SK-N-SH (cell line): ENCODE measurements around the gene TFEB. TPM values are rescaled to one million over a fixed set of nuclear protein-coding genes. Genes with fewer than 3 reads are reported as not detected.

Experiments
- CTCF ChIA-PET: fragments of 300-600, 350-600 bp; formaldehyde crosslinking; extraction: SDS; loops from one replicate; lab custom pipeline; 2021; lab: Yijun Ruan, JAX
- POLR2A ChIA-PET: fragments of 350-600 bp; sonication (Branson Sonifier 250); formaldehyde crosslinking; extraction: SDS; loops from one replicate; lab custom pipeline; 2020; ENCODE audit warnings: antibody characterized with exemption, inconsistent platforms; lab: Yijun Ruan, JAX
- DNase-seq: peaks from one replicate; pipeline ENCODE4 v3.0.0; 2012
- H2AFZ ChIP-seq: fragments of 200-600 bp; sonication (generic); 2 replicates; pipeline ENCODE4 v1.8.1; 2016; ENCODE audit warnings: antibody characterized with exemption, mild to moderate bottlenecking, low read depth
- H3F3A ChIP-seq: fragments of 200-600 bp; sonication (generic); replicated peaks from 2 replicates; pipeline ENCODE3; 2016; ENCODE audit warnings: antibody characterized with exemption, mild to moderate bottlenecking; ENCODE audit not compliant: insufficient read depth
- H3K27ac ChIP-seq, 2 experiments: fragments of 200-500 bp in 1 of 2; fragments of 200-600 bp in 1 of 2; sonication (Bioruptor generic) in 1 of 2; sonication (generic), shearing (Covaris generic) in 1 of 2; 2 replicates each; pipeline versions ENCODE4 v1.5.1 to v1.6.1; 2014 to 2016; ENCODE audit warnings: low read depth in 2 of 2, inconsistent platforms in 1 of 2, low read length in 1 of 2, mild to moderate bottlenecking in 1 of 2, mixed read lengths in 1 of 2
- H3K27me3 ChIP-seq: fragments of 200-600 bp; sonication (generic), shearing (Covaris generic); 2 replicates; pipeline ENCODE4 v1.6.1; 2016; ENCODE audit warnings: mixed run types; ENCODE audit not compliant: insufficient read depth
- H3K36me3 ChIP-seq, 2 experiments: fragments of 200-500 bp in 1 of 2; fragments of 200-600 bp in 1 of 2; sonication (Bioruptor generic) in 1 of 2; sonication (generic) in 1 of 2; replicated peaks in 1 of 2; 2 replicates each; pipeline versions ENCODE3 to v1.5.1; 2014 to 2016; ENCODE audit warnings: low read length in 1 of 2, mild to moderate bottlenecking in 1 of 2; ENCODE audit not compliant: insufficient read depth in 2 of 2, control insufficient read depth in 1 of 2
- H3K4me1 ChIP-seq, 2 experiments: fragments of 200-500 bp in 1 of 2; fragments of 200-600 bp in 1 of 2; sonication (Bioruptor generic) in 1 of 2; sonication (generic), shearing (Covaris generic) in 1 of 2; 2 replicates each; pipeline versions ENCODE4 v1.5.1 to v1.6.1; 2014 to 2016; ENCODE audit warnings: low read depth in 1 of 2, low read length in 1 of 2, mixed run types in 1 of 2; ENCODE audit not compliant: insufficient read depth in 2 of 2, control insufficient read depth in 1 of 2
- H3K4me2 ChIP-seq: fragments of 200-600 bp; sonication (generic), shearing (Covaris generic); 2 replicates; pipeline ENCODE4 v1.6.1; 2017; ENCODE audit warnings: mixed run types
- H3K4me3 ChIP-seq, 2 experiments: fragments of 200-500 bp in 1 of 2; fragments of 200-600 bp in 1 of 2; sonication (Bioruptor generic) in 1 of 2; sonication (generic), shearing (Covaris generic) in 1 of 2; 2 replicates each; pipeline versions ENCODE4 v1.5.1 to v1.8.1; 2014 to 2016; ENCODE audit warnings: low read depth in 2 of 2, inconsistent platforms in 1 of 2, low read length in 1 of 2, mild to moderate bottlenecking in 1 of 2, mixed read lengths in 1 of 2, moderate library complexity in 1 of 2
- H3K79me2 ChIP-seq: fragments of 200-600 bp; sonication (generic); 2 replicates; pipeline ENCODE4 v1.8.1; 2017; ENCODE audit warnings: mild to moderate bottlenecking; ENCODE audit not compliant: insufficient read depth
- H3K9ac ChIP-seq: fragments of 200-600 bp; sonication (generic); 2 replicates; pipeline ENCODE4 v1.6.1; 2017; ENCODE audit warnings: mixed run types
- H3K9me2 ChIP-seq: fragments of 200-600 bp; sonication (generic); 2 replicates; pipeline ENCODE4 v1.6.1; 2017; ENCODE audit warnings: mixed run types
- H3K9me3 ChIP-seq: fragments of 200-600 bp; sonication (generic); 2 replicates; pipeline ENCODE4 v1.6.1; 2017; ENCODE audit warnings: mixed run types, mild to moderate bottlenecking, moderate library complexity
- H4K20me1 ChIP-seq: fragments of 200-600 bp; sonication (generic); 2 replicates; pipeline ENCODE4 v1.6.1; 2017; ENCODE audit warnings: mild to moderate bottlenecking, mixed run types; ENCODE audit not compliant: insufficient read depth
- CHD2 ChIP-seq: fragments of 150-350 bp; IDR thresholded peaks from 2 replicates; pipeline ENCODE4 v1.6.1; 2018; ENCODE audit warnings: low read length; ENCODE audit not compliant: partially characterized antibody
- CTCF ChIP-seq: fragments of 200-600 bp; sonication (generic); IDR thresholded peaks from 2 replicates; pipeline ENCODE4 v1.6.1; 2017; ENCODE audit warnings: antibody characterized with exemption, mild to moderate bottlenecking, moderate library complexity
- FOSL2 ChIP-seq: IDR thresholded peaks from 2 replicates; pipeline ENCODE4 v1.4.0; 2012; ENCODE audit warnings: low read depth, mild to moderate bottlenecking, moderate library complexity, borderline replicate concordance
- FOXJ3 ChIP-seq: sonication (generic); formaldehyde crosslinking; IDR thresholded peaks from 2 replicates; pipeline ENCODE4 v1.5.1; 2020; ENCODE audit warnings: mild to moderate bottlenecking, missing genetic modification reagents
- FOXM1 ChIP-seq: IDR thresholded peaks from 2 replicates; pipeline ENCODE4 v1.4.0; 2012; ENCODE audit warnings: low read depth, mild to moderate bottlenecking
- GABPA ChIP-seq: IDR thresholded peaks from 2 replicates; pipeline ENCODE4 v1.4.0; 2012; ENCODE audit warnings: low read depth, mild to moderate bottlenecking
- GATA2 ChIP-seq: sonication (generic); formaldehyde crosslinking; IDR thresholded peaks from 2 replicates; pipeline ENCODE4 v1.5.0; 2020; ENCODE audit warnings: mild to moderate bottlenecking, missing genetic modification reagents
- MEF2A ChIP-seq: IDR thresholded peaks from 2 replicates; pipeline ENCODE4 v1.4.0; 2012; ENCODE audit warnings: low read depth, borderline replicate concordance
- RCOR1 ChIP-seq: fragments of 150-350 bp; IDR thresholded peaks from 2 replicates; pipeline ENCODE4 v1.6.1; 2017; ENCODE audit warnings: antibody characterized with exemption, low read length
- RFX5 ChIP-seq: IDR thresholded peaks from 2 replicates; pipeline ENCODE4 v1.6.1; 2012; ENCODE audit warnings: mild to moderate bottlenecking, improper control_type of control experiment, low read length
- SIN3A ChIP-seq: IDR thresholded peaks from 2 replicates; pipeline ENCODE4 v1.6.1; 2012; ENCODE audit warnings: low read depth, mild to moderate bottlenecking, low read length, moderate library complexity, borderline replicate concordance
- SMC3 ChIP-seq: IDR thresholded peaks from 2 replicates; pipeline ENCODE4 v1.6.1; 2012; ENCODE audit warnings: low read depth, low read length, improper control_type of control experiment
- TAF1 ChIP-seq: IDR thresholded peaks from 2 replicates; pipeline ENCODE4 v1.6.1; 2012; ENCODE audit warnings: low read depth, mild to moderate bottlenecking, low read length, moderate library complexity, borderline replicate concordance
- TCF12 ChIP-seq: IDR thresholded peaks from 2 replicates; pipeline ENCODE4 v1.4.0; 2012
- TEAD4 ChIP-seq: IDR thresholded peaks from 2 replicates; pipeline ENCODE4 v1.4.0; 2012; ENCODE audit warnings: mild to moderate bottlenecking, borderline replicate concordance; ENCODE audit not compliant: insufficient read depth
- YY1 ChIP-seq: IDR thresholded peaks from 2 replicates; pipeline ENCODE4 v1.4.0; 2012; ENCODE audit warnings: low read depth, mild to moderate bottlenecking
- ZBTB33 ChIP-seq: IDR thresholded peaks from 2 replicates; pipeline ENCODE4 v1.4.0; 2012; ENCODE audit warnings: low read depth, borderline replicate concordance
- WGBS: methylation state at CpG from one replicate; pipeline ENCODE4 v1.1.6; 2017; ENCODE audit warnings: low lambda C conversion rate; 5-methylcytosine and 5-hydroxymethylcytosine counted together
- polyA plus RNA-seq, 3 experiments: library from polyadenylated mRNA; depleted of rRNA; stranded (reverse); fragments of >200 nt; gene quantifications; 2 replicates each; pipeline ENCODE4 v1.2.3, GENCODE V29; 2012

Gene TFEB
- polyA plus RNA-seq, 1 of the 3 experiments (the other 2 are of a cell fraction), result 6.2 TPM

- H3K4me3 ChIP-seq, result no peak overlapping the region
These were observed 52.2 kb downstream of the TFEB start for GRCh38 chr6:41683273-41683522.

DNA sequence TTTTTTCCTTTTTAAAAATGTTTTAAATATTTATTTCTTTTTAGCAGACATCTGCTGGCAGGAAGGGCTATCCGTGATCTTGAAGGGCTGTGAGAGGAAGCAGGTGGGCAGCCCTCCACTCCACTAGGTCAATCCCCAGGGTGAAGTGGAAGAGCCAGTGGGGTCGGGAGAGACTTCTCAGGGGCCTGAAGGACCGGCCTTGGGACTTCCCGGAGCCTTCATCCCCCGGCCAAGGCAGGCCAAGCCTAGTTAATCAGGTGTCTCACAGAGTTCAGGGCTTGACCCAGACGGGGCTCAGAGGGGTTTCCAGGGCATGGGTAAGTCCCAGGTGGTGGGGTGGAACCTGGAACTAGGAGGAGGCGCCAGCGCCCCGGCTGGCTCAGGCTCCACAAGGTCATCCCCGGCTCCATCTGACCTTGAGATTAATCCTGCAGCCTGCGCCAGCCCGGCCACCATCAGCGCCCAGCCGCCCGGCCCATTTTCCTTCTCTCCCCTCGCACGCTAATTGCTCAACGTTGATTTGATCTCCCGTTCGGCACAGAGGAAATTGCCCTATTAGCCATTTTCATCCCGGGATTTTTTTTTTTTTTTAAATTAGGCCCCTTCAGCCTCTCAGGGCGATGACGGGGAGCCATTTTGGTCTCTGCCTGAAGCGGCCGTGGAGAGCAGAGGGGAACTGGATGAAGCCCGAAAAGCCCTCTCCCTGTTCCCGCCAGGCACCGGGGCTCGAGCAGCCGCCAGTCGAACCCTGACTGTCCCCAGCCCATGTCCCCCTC is 52.7 kb downstream of the TFEB start:
- DNase-seq, result no peak
- Histone ChIP-seq H3F3A (peaks cover 3% of the 10 kb centered on the region), H3K4me3 (no peak overlapping the region; a peak in 1 of 4 replicates), H3K4me1 (peaks cover 11 to 14% of the 10 kb centered on the region in 2 experiments; a peak in 3 of 4 replicates), H2AFZ (no peak overlapping the region), H3K27ac (no peak overlapping the region), H3K9me3 (no peaks in the 10 kb centered on the region), H3K4me2 (no peak overlapping the region), H3K9me2 (no peaks in the 10 kb centered on the region), H3K79me2 (no peaks in the 10 kb centered on the region), H3K27me3 (no peaks in the 10 kb centered on the region), H4K20me1 (no peaks in the 10 kb centered on the region), H3K36me3 (peaks cover 0 to 4% of the 10 kb centered on the region in 2 experiments), H3K9ac (no peak overlapping the region)
- CTCF ChIA-PET, result interaction anchor here (0.6 to 19.4 kb wide), 90 partner anchors 7 to 349 kb away, joined by 3 to 504 read pairs (median 4); partner anchors contain the start of genes FOXP4 and TOMM6
- no peak for TF ChIP-seq YY1
- TF ChIP-seq TCF12, result no peak
- no peak for TF ChIP-seq GABPA
- 70% methylated on average over 22 of the region's 31 CpGs for WGBS
- POLR2A ChIA-PET, result interaction anchor here (0.6 to 0.9 kb wide), 2 partner anchors 68 to 78 kb away, joined by 3 read pairs; no protein-coding TSS in a partner anchor

More at GRCh38 chr6:41683273-41683522, 52.2 kb downstream of the TFEB start:
- H3K4me1 ChIP-seq, result peaks cover 11 to 14% of the 10 kb centered on the region in 2 experiments; a peak in 3 of 4 replicates
- no peaks in the 10 kb centered on the region for H3K27me3 ChIP-seq
- no peaks in the 10 kb centered on the region for H3K9me2 ChIP-seq
- H3F3A ChIP-seq, result peaks cover 3% of the 10 kb centered on the region
- peaks cover 0 to 4% of the 10 kb centered on the region in 2 experiments for H3K36me3 ChIP-seq
- H4K20me1 ChIP-seq, result no peaks in the 10 kb centered on the region
- DNase-seq, result no peak
- TF ChIP-seq FOSL2, result no peak
- no peak overlapping the region for H3K4me2 ChIP-seq
- no peak overlapping the region for H3K27ac ChIP-seq
- no CpG with 5 or more reads among the region's 18 CpGs for WGBS
- no peaks in the 10 kb centered on the region for H3K79me2 ChIP-seq
- no peaks in the 10 kb centered on the region for H3K9me3 ChIP-seq
- no peak overlapping the region for H2AFZ ChIP-seq
- ChIA-PET POLR2A (interaction anchor here (0.6 kb wide), 1 partner anchor 78 kb away, joined by 3 read pairs; no protein-coding TSS in a partner anchor), CTCF (interaction anchor here (0.6 to 19.4 kb wide), 75 partner anchors 9 to 350 kb away, joined by 3 to 504 read pairs (median 4); partner anchors contain the start of genes FOXP4 and TOMM6)
- no peak overlapping the region for H3K9ac ChIP-seq

DNA sequence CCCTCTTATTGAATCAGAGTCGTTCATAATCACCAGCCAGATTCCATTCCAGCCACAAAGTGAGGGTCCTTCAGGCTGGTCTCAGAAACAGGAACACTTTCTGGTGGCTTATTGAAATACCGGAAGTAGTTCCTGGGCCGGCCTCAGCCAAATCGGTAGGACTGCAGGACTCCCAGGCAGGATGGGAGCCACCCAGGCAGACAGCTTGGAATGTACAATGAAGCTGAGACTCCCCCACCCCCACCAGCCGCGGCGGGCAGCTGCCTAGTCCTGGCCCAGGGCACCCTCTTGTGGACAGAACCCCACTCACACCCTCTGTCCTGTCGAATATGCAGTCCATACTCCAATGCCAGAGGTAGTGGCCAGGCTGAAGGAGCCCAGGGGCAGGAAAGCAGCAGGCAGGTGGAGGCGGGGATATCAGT is 53.3 kb downstream of the TFEB start:
- no peak overlapping the region for H3K27ac ChIP-seq
- H3K4me1 ChIP-seq, result peaks cover 11 to 14% of the 10 kb centered on the region in 2 experiments; a peak in 3 of 4 replicates
- H3K9me2 ChIP-seq, result no peaks in the 10 kb centered on the region
- CTCF ChIA-PET, result interaction anchor here (0.6 to 19.4 kb wide), 25 partner anchors 8 to 312 kb away, joined by 3 to 504 read pairs (median 4); partner anchors contain the start of gene TOMM6
- H3K36me3 ChIP-seq, result peaks cover 0 to 4% of the 10 kb centered on the region in 2 experiments
- no peak overlapping the region; a peak in 1 of 4 replicates for H3K4me3 ChIP-seq
- no peaks in the 10 kb centered on the region for H4K20me1 ChIP-seq
- POLR2A ChIA-PET, result interaction anchor here (0.9 kb wide), 1 partner anchor 67 kb away, joined by 3 read pairs; no protein-coding TSS in a partner anchor
- H3K9ac ChIP-seq, result no peak overlapping the region
- H3K9me3 ChIP-seq, result no peaks in the 10 kb centered on the region
- no peaks in the 10 kb centered on the region for H3K27me3 ChIP-seq
- DNase-seq, result peak; percentile 97
- no peaks in the 10 kb centered on the region for H3K79me2 ChIP-seq
- H3K4me2 ChIP-seq, result no peak overlapping the region; the same call in 1 of the 2 replicates
- 6% methylated on average over 9 of the region's 9 CpGs for WGBS
- peak overlapping the region; percentile 97; the same call in 1 of the 2 replicates for H2AFZ ChIP-seq
- peaks cover 3% of the 10 kb centered on the region for H3F3A ChIP-seq
- TF ChIP-seq TEAD4, result no peak
- peak; percentile 50; the same call in 1 of the 2 replicates for TF ChIP-seq RFX5
- peak; percentile 24; the same call in 1 of the 2 replicates for TF ChIP-seq TCF12
- TF ChIP-seq CTCF, result peak; percentile 83
- no peak for TF ChIP-seq FOXM1
- TF ChIP-seq MEF2A, result no peak
- no peak for TF ChIP-seq GATA2 (CRISPR knock-in tag)
- TF ChIP-seq RCOR1, result 0 out of 2 replicates have a peak, but pooled peaks have one; percentile 26
- no peak; the same call in 1 of the 2 replicates for TF ChIP-seq SIN3A
- TF ChIP-seq TAF1, result no peak
- TF ChIP-seq ZBTB33, result no peak
- peak; percentile 96 for TF ChIP-seq SMC3
- TF ChIP-seq CHD2, result peak; percentile 92
- TF ChIP-seq FOXJ3, result 0 out of 2 replicates have a peak, but pooled peaks have one; percentile 18
